Measurements from ENCODE around the gene MEF2A.

DNA sequence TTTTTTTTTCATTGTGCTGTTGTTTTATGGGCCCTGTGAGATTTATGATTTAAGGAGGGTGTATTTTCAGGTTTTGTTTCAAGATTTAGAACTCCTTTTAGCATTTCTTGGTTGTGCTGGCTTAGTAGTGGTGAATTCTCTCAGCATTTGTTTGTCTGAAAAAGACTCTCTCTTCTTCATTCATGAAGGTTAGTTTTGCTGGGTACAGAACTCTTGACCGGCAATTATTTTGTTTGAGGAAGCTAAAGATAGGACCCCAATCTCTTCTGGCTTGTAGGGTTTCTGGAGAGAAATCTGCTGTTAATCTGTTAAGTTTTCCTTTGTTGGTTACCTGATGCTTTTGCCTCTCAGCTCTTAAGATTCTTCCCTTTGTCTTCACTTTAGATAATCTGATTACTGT is 120.5 kb downstream of the MEF2A start:
- no peak for TF ChIP-seq ZNF416 (tag by site-specific recombination; IDR thresholded peaks at IDR 0.05)
- TF ChIP-seq, protein P1, sequence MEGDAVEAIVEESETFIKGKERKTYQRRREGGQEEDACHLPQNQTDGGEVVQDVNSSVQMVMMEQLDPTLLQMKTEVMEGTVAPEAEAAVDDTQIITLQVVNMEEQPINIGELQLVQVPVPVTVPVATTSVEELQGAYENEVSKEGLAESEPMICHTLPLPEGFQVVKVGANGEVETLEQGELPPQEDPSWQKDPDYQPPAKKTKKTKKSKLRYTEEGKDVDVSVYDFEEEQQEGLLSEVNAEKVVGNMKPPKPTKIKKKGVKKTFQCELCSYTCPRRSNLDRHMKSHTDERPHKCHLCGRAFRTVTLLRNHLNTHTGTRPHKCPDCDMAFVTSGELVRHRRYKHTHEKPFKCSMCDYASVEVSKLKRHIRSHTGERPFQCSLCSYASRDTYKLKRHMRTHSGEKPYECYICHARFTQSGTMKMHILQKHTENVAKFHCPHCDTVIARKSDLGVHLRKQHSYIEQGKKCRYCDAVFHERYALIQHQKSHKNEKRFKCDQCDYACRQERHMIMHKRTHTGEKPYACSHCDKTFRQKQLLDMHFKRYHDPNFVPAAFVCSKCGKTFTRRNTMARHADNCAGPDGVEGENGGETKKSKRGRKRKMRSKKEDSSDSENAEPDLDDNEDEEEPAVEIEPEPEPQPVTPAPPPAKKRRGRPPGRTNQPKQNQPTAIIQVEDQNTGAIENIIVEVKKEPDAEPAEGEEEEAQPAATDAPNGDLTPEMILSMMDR (tag by site-specific recombination; IDR thresholded peaks at IDR 0.05), result no peak
- no peak for TF ChIP-seq ZNF362 (tag by site-specific recombination; IDR thresholded peaks at IDR 0.05)
- TF ChIP-seq REST (tag by site-specific recombination; IDR thresholded peaks at IDR 0.05), result no peak

All from HEK293 (cell line).